ENCODE measurements around the gene TMEM163.

DNA sequence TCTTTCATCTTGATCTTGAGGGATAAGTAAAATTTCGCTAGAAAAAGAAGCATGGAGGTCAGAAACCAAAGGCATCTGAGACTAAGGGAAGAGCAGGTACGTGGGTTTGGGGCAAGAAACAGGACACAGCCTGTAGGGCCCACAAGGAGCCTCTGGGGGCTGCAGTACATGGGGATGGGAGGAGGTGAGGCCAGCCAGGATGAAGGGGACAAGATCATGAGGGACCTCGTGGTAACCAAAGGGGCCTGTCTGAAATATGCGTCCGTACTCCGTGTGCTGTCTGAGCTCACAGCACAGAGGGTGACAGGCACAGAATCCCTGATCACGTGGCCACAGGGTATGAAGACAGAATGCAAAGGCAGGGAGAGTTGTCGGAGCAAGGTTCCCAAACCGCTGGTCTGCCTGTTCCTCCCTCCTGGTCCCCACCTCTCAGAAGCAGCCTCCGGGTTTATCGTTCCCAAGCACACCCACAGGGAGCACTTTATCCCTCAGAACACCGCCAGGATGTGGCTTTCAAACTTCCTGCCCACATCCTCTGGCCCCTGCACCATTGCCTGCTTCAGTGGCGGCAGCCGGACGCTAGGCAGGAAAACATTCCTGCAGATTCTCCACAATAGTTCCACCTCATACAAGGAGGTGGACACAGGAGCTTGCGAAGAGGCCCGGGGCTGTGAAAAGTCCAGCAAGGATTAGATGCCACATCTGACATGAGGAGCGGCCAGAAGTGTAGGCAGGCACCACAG, 12.0 kb downstream of the TMEM163 start:
- TF ChIP-seq POLR2A (IDR thresholded peaks at IDR 0.05; ENCODE audit: low read length) (no peak), GATA1 (IDR thresholded peaks at IDR 0.05; ENCODE audit: low read depth, low read length) (no peak)
